ENCODE results near the gene HIKESHI. TPM values are rescaled to one million over a fixed set of nuclear protein-coding genes. Genes with fewer than 3 reads are reported as not detected.

HIKESHI gene
- total and polyA plus RNA-seq, 2 of the 8 experiments (the other 6 are each of a cell fraction or from before 2014, with no cell fraction given): 65.4 to 90.2 TPM

DNA sequence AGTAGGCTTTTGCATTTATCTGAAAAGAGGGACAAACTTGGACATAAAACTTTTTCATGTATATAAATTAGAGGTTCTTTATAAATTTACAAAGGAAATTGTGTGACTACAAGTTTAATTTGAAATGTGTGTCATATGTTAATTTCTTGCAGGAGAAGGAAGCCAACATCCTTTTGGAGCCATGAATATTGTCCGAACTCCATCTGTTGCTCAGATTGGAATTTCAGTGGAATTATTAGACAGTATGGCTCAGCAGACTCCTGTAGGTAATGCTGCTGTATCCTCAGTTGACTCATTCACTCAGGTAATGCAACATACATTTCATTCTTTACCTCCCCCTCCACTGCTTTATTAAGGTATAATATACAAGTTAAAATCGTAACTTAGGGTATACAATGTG is 35.2 kb downstream of the HIKESHI start:
- DNase-seq (ENCODE audit: low read depth in 1 of 2, low spot score in 2 of 2) (no peak), FAIRE-seq (no peak)
- Histone ChIP-seq H3K18ac (ENCODE audit: extremely low read depth, low read length) (no peak overlapping the region), H3K4me1 (replicated peaks in 1 of 4; ENCODE audit: control insufficient read depth in 3 of 4, insufficient read depth in 4 of 4, low read length in 3 of 4) (no peaks in the 10 kb centered on the region), H3K36me3 (ENCODE audit: control insufficient read depth in 2 of 4, insufficient read depth in 4 of 4, low read length in 3 of 4) (peaks cover 0 to 27% (median 14%) of the 10 kb centered on the region in 4 experiments; a peak in 3 of 8 replicates), H3K23ac (ENCODE audit: insufficient read length) (no peak overlapping the region), H3K23me2 (ENCODE audit: low read depth, low read length) (no peaks in the 10 kb centered on the region), H2AK5ac (ENCODE audit: low read depth, low read length) (no peak overlapping the region), H3K14ac (ENCODE audit: insufficient read length) (no peak overlapping the region), H3K56ac (replicated peaks; ENCODE audit: insufficient read length, low read depth, low read length) (no peak overlapping the region), H2AFZ (ENCODE audit: low read length) (no peak overlapping the region), H3K4ac (replicated peaks; ENCODE audit: insufficient read length, low read depth, low read length) (no peak overlapping the region), H2BK5ac (ENCODE audit: low read depth, low read length) (no peak overlapping the region), H2BK12ac (ENCODE audit: low read depth, low read length) (no peak overlapping the region), H2BK120ac (replicated peaks; ENCODE audit: low read depth, low read length) (no peak overlapping the region), H3K9me3 (ENCODE audit: insufficient read depth in 2 of 2, low read depth in 1 of 2, low read length in 1 of 2) (no peaks in the 10 kb centered on the region; a peak in 1 of 4 replicates), H4K8ac (ENCODE audit: extremely low read depth, insufficient read depth, low read length) (no peak overlapping the region), H3K79me2 (ENCODE audit: control insufficient read depth in 1 of 2, insufficient read depth in 2 of 2, low read length in 2 of 2) (peaks cover 0 to 6% of the 10 kb centered on the region in 2 experiments; a peak in 2 of 4 replicates), H3K9ac (replicated peaks in 1 of 4; ENCODE audit: extremely low read depth in 1 of 4, low read depth in 3 of 4, low read length in 3 of 4) (no peak overlapping the region), H4K5ac (ENCODE audit: insufficient read length, low read depth, low read length) (no peak overlapping the region), H4K20me1 (replicated peaks in 1 of 2; ENCODE audit: control insufficient read depth in 1 of 2, insufficient read depth in 2 of 2, low read length in 2 of 2) (no peaks in the 10 kb centered on the region), H3K27ac (ENCODE audit: low read depth, low read length) (no peak overlapping the region), H3K4me3 (ENCODE audit: extremely low read depth in 1 of 4, insufficient read depth in 2 of 4, low read depth in 3 of 4, low read length in 4 of 4) (no peak overlapping the region), H3K27me3 (replicated peaks in 1 of 4; ENCODE audit: control insufficient read depth in 3 of 4, extremely low read depth in 1 of 4, insufficient read depth in 3 of 4, low read length in 3 of 4) (no peaks in the 10 kb centered on the region), H4K91ac (replicated peaks; ENCODE audit: insufficient read length, low read length) (no peak overlapping the region), H3K79me1 (ENCODE audit: low read depth, low read length) (no peaks in the 10 kb centered on the region), H2BK15ac (ENCODE audit: low read length) (no peak overlapping the region), H3K4me2 (ENCODE audit: insufficient read depth in 1 of 2, low read depth in 2 of 2, low read length in 2 of 2) (no peak overlapping the region), H2BK20ac (ENCODE audit: low read length) (no peak overlapping the region)
- TF ChIP-seq YY1 (IDR thresholded peaks at IDR 0.05; ENCODE audit: low read depth, low read length) (no peak), CEBPB (IDR thresholded peaks at IDR 0.05; ENCODE audit: low read depth, low read length) (no peak), RBBP5 (IDR thresholded peaks at IDR 0.05; ENCODE audit: borderline replicate concordance, low read depth, low read length) (no peak), TBP (IDR thresholded peaks at IDR 0.05; ENCODE audit: low read depth, low read length) (no peak), PHF8 (conservative IDR thresholded peaks at IDR 0.05; ENCODE audit: low read depth, low read length) (no peak), SIX5 (IDR thresholded peaks at IDR 0.05; ENCODE audit: low read depth, low read length) (no peak)
- WGBS, 2 experiments (ENCODE audit: extremely low coverage in 1 of 2, insufficient coverage in 1 of 2, insufficient read length in 1 of 2, insufficient replicate concordance in 2 of 2, low coverage in 1 of 2, low lambda C conversion rate in 2 of 2, missing lambda C conversion rate in 1 of 2): 92% methylated on average over 2 of the region's 2 CpGs; no CpG with 5 or more reads in 1 of the 2 experiments
- CTCF ChIA-PET (ENCODE audit: partially characterized antibody): interaction anchor here (2.6 kb wide), 1 partner anchor 24 kb away, joined by 8 read pairs; no protein-coding TSS in a partner anchor
- POLR2A ChIA-PET (ENCODE audit: partially characterized antibody): no interaction called here
